ENCODE measurements around the gene SSPN. TPM values are rescaled to one million over a fixed set of nuclear protein-coding genes. Genes with fewer than 3 reads are reported as not detected.
A peak's percentile ranks its signal among the peaks of the same experiment; 100 is the strongest.

Gene SSPN
- total and polyA plus RNA-seq, 4 donors: 1.2 to 11.4 (median 6.2) TPM

- H3K4me3 ChIP-seq: no peak overlapping the region
- no peaks in the 10 kb centered on the region for H3K36me3 ChIP-seq (ENCODE audit: control insufficient read depth in 4 of 4, insufficient read depth in 4 of 4, low read length in 4 of 4)
- H3K9ac ChIP-seq (ENCODE audit: insufficient read depth in 1 of 2, low read length in 2 of 2): no peak overlapping the region
- WGBS, 2 donors: 69 to 82% methylated on average over 2 of the region's 2 CpGs
- H3K9me3 ChIP-seq (ENCODE audit: control insufficient read depth in 4 of 4, insufficient read depth in 3 of 4, low read length in 3 of 4): no peaks in the 10 kb centered on the region
- H3K27ac ChIP-seq (ENCODE audit: low read depth in 1 of 2, low read length in 1 of 2): no peak overlapping the region
- no peak for ATAC-seq (ENCODE audit: insufficient read depth, low FRiP score)
- no peak for DNase-seq
- no peaks in the 10 kb centered on the region for H3K27me3 ChIP-seq (ENCODE audit: control insufficient read depth in 3 of 3, insufficient read depth in 3 of 3, low read length in 2 of 3)
- peaks cover 0 to 17% (median 12%) of the 10 kb centered on the region in 5 donors for H3K4me1 ChIP-seq (ENCODE audit: control insufficient read depth in 5 of 5, insufficient read depth in 5 of 5, low read length in 5 of 5)
- TF ChIP-seq CTCF (IDR thresholded peaks at IDR 0.05; ENCODE audit: control extremely low read depth, extremely low read depth): no peak
Measured at GRCh38 chr12:26271024-26271423, 75.7 kb downstream of the SSPN start.

- Histone ChIP-seq H3K4me3 (no peak overlapping the region), H3K9me3 (ENCODE audit: control insufficient read depth in 4 of 4, insufficient read depth in 3 of 4, low read length in 3 of 4) (no peaks in the 10 kb centered on the region), H3K9ac (ENCODE audit: insufficient read depth in 1 of 2, low read length in 2 of 2) (no peak overlapping the region), H3K4me1 (ENCODE audit: control insufficient read depth in 5 of 5, insufficient read depth in 5 of 5, low read length in 5 of 5) (peaks cover 0 to 17% (median 12%) of the 10 kb centered on the region in 5 donors), H3K36me3 (ENCODE audit: control insufficient read depth in 4 of 4, insufficient read depth in 4 of 4, low read length in 4 of 4) (no peaks in the 10 kb centered on the region), H3K27me3 (ENCODE audit: control insufficient read depth in 3 of 3, insufficient read depth in 3 of 3, low read length in 2 of 3) (no peaks in the 10 kb centered on the region), H3K27ac (ENCODE audit: low read depth in 1 of 2, low read length in 1 of 2) (no peak overlapping the region)
- no peak for TF ChIP-seq CTCF (IDR thresholded peaks at IDR 0.05; ENCODE audit: control extremely low read depth, extremely low read depth)
- ATAC-seq (ENCODE audit: insufficient read depth, low FRiP score) (no peak), DNase-seq (peak; percentile 84 to 87 (median 86))
- WGBS, 2 donors: 60 to 70% methylated on average over 14 of the region's 14 CpGs
Measured at GRCh38 chr12:26271889-26272492, 76.6 kb downstream of the SSPN start.

- Histone ChIP-seq H3K4me1 (ENCODE audit: control insufficient read depth in 5 of 5, insufficient read depth in 5 of 5, low read length in 5 of 5) (peaks cover 0 to 17% (median 12%) of the 10 kb centered on the region in 5 donors), H3K27me3 (ENCODE audit: control insufficient read depth in 3 of 3, insufficient read depth in 3 of 3, low read length in 2 of 3) (no peaks in the 10 kb centered on the region), H3K9ac (ENCODE audit: insufficient read depth in 1 of 2, low read length in 2 of 2) (no peak overlapping the region), H3K9me3 (ENCODE audit: control insufficient read depth in 4 of 4, insufficient read depth in 3 of 4, low read length in 3 of 4) (no peaks in the 10 kb centered on the region), H3K4me3 (no peak overlapping the region), H3K27ac (ENCODE audit: low read depth in 1 of 2, low read length in 1 of 2) (no peak overlapping the region), H3K36me3 (ENCODE audit: control insufficient read depth in 4 of 4, insufficient read depth in 4 of 4, low read length in 4 of 4) (no peaks in the 10 kb centered on the region)
- ATAC-seq (ENCODE audit: insufficient read depth, low FRiP score): no peak
- WGBS, 2 donors: 95 to 96% methylated on average over 2 of the region's 2 CpGs
- TF ChIP-seq CTCF (IDR thresholded peaks at IDR 0.05; ENCODE audit: control extremely low read depth, extremely low read depth): no peak
- no peak for DNase-seq
Measured at GRCh38 chr12:26272851-26273250, 77.5 kb downstream of the SSPN start.

GRCh38 chr12:26273811-26274210 is 78.4 kb downstream of the SSPN start:
- Histone ChIP-seq H3K9me3 (ENCODE audit: control insufficient read depth in 4 of 4, insufficient read depth in 3 of 4, low read length in 3 of 4) (no peaks in the 10 kb centered on the region), H3K36me3 (ENCODE audit: control insufficient read depth in 4 of 4, insufficient read depth in 4 of 4, low read length in 4 of 4) (no peaks in the 10 kb centered on the region), H3K4me3 (no peak overlapping the region), H3K27me3 (ENCODE audit: control insufficient read depth in 3 of 3, insufficient read depth in 3 of 3, low read length in 2 of 3) (no peaks in the 10 kb centered on the region), H3K9ac (ENCODE audit: insufficient read depth in 1 of 2, low read length in 2 of 2) (no peak overlapping the region), H3K27ac (ENCODE audit: low read depth in 1 of 2, low read length in 1 of 2) (no peak overlapping the region), H3K4me1 (ENCODE audit: control insufficient read depth in 5 of 5, insufficient read depth in 5 of 5, low read length in 5 of 5) (peaks cover 0 to 17% (median 12%) of the 10 kb centered on the region in 5 donors)
- 63 to 64% methylated on average over 6 of the region's 6 CpGs for WGBS, 2 donors
- TF ChIP-seq CTCF (IDR thresholded peaks at IDR 0.05; ENCODE audit: control extremely low read depth, extremely low read depth): no peak
- no peak for ATAC-seq (ENCODE audit: insufficient read depth, low FRiP score)
- DNase-seq: no peak

Data from lung (tissue), 12 donors.